NCI-H510A treated with DMSO at 0.1 percent for 48 hours (cell line): ENCODE measurements around the gene BRINP3.
"Not testable (repeated sequence)": the region's sequence is repeated elsewhere in the genome, so short reads cannot be mapped to it uniquely, and the experiment has no call there.

Source experiments
- DNase-seq: peaks from one replicate; lab custom pipeline; 2025; lab: John Stamatoyannopoulos, UW

Gene BRINP3

DNA sequence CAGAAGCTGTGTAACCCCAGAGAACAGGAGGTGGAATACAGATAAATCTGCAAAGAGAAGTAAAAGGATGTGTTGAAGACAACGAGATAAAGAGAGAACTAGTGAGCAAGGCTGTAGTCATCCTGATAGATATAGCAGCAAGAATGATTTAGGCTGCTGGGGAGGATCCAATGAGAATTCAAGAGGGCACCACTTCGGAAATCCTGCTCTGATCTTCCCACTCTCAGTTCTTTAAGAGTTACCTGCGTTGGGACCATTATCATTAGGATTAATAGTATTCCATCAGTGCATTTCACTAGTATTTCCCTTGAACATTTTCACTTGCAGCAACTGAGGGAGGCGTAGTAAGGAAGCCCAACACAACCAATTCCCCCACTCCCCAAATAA lies at the start of gene BRINP3:
Gene BRINP3, minus strand, starts transcription at position 103 of the 387 bp plus-strand sequence.
- peak; percentile 30 for DNase-seq

DNA sequence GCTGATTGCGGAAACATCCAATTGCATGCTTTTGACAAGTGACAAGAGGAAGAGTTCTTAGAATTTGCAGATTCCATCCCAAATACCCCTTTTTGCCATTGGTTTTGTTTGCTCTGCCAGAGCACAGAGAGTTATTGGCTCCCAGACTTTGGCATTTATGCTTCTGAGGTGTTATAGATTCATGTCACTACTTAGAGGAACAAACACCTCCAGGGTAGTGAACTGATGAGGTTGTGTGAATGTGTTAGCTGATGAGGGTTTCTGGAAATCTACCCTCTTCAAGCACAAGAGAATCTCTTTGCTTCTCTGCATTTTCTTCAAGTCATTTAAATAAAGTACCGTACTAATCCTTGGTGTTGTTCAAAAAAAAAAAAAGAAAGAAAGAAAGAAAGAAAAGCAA lies 33.9 kb upstream of the BRINP3 start:
- DNase-seq = no peak

DNA sequence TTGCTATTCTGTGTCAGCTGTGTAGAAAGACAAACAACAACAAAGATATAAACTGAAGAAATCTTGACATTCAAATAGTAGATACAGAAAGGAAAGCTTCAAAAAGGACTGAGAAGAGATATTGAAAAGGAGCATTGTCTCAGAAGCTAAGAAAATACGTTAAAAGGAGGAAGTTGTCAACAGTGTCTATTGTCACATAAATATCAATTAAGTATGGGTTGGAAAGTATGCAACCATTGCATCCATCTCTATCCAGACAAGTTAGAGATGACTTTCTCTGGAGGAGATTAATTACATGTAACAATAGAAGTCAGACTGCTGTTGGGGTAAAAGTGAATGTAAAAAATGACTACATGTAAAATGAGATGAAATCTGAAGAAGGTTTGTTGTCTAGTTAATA lies 29.7 kb upstream of the BRINP3 start:
- DNase-seq = no peak

DNA sequence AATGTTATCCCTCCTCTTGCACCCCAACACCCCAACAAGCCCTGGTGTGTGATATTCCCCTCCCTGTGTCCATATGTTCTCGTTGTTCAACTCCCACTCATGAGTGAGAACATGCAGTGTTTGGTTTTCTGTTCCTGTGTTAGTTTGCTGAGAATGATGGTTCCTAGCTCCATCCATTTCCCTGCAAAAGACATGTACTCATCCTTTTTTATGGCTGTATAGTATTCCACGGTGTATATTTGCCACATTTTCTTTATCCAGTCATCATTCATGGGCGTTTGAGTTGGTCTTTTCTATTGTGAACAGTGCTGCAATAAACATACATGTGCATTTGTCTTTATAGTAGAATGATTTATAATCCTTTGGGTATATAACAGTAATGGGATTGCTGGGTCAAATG lies 26.9 kb upstream of the BRINP3 start:
- DNase-seq = not testable (repeated sequence)

DNA sequence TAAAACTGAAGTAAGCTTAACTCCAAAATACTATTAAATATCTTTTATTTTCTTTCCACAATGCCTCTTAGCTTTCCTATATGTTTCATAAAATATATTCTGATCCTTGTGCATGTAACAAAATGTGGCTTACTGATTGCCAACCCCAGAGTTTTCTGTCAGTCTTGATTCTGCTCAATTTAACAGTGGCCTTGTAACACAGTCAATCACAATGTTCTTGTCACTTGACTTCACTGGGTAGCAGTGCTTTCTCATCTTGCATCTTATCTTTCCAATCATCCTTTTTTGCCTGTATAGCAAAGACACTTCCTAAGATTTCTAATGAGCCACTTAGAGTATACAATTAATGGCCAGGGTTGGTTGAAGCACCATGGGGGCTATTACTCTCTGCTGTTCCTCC lies 19.9 kb upstream of the BRINP3 start:
- DNase-seq = no peak

DNA sequence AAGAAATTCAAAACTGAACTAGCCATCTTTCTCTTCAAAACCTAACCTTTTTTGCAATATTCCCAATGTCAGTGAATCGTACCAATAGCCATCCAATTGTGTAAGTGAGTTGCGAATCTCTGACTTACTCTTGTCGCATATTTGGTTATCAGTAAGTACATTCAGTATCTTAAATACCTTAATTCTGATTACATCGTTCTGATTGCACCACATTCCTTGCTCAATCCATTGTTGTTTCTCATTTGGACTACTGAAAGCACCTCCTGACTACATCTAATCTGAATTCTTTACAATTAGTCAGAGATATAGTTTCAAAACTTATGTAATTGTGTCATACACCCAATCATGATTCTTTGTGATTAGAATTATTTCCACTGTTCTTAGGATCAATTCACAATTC lies 16.8 kb upstream of the BRINP3 start:
- DNase-seq = no peak

DNA sequence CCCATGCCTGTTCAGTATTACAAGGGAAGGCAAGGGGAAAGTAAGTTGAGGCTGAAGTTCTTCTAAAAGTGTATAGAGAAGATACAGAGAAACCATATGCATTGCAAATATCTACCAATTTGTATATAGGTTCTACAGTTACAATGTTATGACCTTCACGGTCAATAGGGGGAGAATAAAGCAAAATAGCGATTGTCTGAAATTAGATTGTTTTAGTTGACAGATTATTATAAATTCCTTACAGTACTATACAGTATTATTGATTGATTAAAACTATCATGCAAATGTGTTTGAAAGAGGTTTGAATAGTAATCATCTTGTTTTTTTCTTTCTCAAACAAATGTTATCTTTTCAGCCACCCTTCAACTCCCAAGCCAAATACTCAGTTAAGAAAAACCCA lies 13.7 kb upstream of the BRINP3 start:
- DNase-seq = no peak

DNA sequence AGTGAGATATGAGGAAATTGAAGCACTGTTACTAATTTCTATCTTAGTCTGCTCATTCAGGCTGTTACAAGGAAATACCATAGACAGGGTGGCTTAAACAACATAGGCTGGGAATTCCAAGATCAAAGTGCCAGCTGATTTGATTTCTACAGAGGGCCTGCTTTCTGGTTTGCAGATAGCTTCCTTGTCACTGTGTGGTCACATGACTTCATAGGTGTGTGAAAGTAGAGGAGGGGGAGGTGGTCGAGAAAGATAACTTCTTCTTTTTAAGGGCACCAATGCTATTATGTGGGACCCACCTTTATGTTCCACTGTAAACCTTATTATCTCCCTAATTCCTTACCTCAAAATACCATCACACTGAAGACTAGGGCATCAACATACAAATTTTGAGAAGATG lies 6.4 kb upstream of the BRINP3 start:
- DNase-seq = no peak

DNA sequence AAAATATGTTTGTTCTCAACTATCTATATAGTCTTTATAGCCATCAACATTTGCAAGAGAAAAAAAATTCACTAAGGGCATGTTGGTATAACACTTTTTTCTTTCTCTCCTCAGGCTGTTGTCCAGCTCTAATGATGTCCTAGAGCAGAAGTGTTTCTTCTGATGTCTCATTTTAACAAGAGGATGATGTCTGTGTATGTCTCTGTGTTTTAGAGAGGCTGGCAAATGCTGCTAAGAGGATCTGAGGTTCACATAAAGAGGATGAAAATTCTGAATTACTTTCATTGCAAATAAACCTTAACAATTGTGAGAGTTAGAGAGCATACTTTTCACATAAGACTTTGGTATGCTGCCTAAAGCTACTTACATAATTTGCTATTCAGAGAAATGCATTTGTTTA lies 2.6 kb upstream of the BRINP3 start:
- DNase-seq = no peak

DNA sequence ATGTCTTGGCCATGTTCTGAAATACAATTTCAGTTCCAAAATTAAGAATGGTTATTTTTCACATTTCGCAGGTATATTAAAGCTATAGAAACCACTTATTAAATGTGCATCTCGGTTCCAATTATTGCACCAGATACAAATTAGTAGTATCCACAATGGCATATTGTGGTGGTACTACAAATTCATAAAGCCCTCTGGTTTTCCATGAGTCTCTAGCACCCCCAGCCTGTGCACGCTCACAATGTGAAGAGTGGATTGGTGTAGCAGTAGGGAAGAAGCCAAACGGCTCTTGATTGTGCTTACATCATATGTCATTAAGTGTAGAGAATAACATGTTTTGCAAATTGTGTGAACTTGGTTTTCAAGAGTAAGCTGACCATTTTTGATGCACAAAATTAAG lies 1.9 kb upstream of the BRINP3 start:
- DNase-seq = no peak

DNA sequence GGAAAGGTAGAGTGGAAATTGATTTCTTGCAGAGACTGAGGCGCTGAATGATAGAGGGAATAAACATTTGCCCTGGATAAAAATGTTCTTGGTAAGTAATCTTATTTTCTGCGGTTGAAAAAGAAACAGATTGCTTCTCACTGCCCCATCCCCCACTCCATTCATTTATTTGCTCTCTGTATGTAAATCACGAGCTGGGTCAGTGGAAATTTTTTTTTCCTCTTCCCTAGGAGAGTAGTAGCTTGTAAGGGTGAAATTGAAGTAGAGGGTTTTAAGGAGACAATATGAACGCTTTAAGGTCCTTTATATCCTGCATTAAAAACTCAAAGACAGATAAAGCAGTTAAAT lies 1.4 kb upstream of the BRINP3 start:
- DNase-seq = no peak

DNA sequence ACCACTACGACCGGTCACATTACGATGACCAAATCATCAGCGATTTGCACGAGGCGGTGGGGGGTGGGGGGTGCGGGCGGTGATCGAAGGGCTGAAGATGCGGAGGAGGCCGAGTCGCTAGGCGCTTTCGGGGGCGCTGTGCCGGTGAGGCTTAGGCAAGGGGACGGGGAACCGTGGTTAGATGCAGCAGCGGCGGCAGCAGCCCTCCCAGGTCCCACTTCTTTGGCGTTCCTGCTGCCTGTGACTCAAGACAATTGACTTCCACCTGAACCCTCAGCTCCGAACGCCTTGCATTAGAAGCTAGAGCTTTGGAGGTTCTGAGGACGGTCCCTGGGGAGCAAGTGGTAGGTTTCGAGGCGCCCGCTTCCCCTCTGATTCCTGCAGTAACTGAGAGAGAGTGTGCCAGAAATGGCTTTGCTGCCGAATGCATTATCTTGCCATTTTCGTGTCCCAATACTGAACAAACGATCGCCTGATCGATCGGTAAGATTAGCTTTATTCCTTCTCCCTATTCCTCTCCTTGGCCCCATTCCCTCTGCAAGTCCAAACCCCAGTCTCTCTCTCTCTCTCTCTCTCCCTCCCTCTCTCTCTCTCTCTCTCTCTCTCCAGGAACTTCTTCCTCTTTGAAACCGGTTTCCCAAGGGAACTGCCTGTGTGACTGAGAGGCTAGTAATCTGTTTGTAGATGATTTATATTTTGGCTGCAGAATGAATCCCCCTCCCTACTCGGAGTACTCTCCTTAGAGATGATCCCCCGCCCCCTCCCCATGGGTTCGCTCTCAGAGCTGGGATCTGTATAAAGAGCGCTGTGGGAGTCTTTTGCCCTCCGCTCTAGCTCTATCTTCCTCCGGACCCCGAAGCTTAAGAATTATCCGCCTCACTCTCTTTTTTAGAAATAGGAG lies 735 bp upstream of the BRINP3 start:
- peak; percentile 80 for DNase-seq

DNA sequence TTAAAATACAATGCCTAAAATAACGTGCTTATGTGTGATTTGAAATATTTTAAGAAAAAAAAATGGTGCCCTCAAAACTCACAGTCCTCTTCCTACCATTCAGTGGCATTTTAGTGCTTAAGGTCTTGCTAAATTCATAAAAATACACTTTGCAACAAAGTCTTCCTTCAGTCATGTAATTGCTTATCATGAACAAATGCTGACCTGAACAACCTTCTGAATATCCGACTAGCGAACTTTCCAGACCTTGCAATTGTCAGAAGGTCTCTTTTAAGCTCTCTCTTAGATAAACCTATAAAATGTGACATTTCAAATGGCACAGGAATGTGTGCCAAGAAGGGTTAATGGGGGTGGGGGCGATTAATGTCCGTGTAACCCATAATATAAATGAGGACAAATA lies 858 bp downstream of the BRINP3 start:
- no peak for DNase-seq

DNA sequence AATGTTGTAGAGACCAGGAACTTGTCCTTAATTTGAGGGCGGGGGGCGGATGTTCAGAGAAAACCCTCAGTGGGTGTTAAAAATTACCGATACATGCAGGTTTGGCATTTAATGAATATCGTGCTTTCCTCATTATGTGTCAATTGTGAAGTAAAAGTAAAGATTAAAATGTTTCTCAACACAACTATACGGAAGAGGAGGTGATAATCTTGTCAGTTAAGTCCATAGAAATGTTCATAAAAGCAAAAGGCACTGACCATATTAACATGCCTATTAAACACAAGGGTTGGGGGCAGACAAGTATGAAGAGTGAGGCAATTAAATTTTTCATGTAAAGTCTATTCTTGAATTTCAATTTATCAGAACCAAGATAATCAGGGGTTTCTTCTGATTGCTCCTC lies 1.3 kb downstream of the BRINP3 start:
- no peak for DNase-seq

DNA sequence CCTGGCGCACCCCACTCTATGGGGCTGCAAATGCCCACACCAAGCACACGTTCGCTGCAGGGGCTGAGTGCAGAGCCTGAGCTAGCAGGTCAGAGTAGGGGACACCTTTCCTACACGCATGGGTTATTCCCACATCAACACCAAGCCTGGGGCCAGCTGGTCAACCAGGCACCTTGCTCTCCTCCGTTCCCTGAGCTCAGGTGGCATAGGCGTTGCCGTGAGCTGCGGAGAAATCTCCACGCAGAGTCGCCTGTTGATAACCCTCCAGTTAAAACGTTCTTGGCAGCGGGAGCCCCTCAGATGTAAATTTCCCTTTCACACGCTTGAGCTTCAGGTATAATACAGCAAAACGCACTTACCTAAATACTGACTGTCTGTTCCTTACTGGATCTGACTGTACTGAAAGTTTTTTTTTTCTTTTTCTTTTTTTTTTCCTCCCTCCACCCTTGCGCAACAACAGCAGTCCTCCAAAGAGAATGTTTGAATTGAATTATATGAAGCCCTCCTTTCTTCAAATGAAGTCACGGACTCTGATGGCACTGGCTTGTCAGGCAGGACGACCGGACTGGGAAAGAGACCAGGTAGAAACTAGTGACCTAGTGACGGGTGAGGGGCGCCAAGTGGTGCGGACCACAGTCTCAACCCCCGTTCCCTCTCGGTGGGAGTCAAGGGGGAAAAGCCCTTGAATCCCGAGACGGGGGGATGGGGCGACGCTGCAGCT lies 2.1 kb downstream of the BRINP3 start:
- no peak for DNase-seq

DNA sequence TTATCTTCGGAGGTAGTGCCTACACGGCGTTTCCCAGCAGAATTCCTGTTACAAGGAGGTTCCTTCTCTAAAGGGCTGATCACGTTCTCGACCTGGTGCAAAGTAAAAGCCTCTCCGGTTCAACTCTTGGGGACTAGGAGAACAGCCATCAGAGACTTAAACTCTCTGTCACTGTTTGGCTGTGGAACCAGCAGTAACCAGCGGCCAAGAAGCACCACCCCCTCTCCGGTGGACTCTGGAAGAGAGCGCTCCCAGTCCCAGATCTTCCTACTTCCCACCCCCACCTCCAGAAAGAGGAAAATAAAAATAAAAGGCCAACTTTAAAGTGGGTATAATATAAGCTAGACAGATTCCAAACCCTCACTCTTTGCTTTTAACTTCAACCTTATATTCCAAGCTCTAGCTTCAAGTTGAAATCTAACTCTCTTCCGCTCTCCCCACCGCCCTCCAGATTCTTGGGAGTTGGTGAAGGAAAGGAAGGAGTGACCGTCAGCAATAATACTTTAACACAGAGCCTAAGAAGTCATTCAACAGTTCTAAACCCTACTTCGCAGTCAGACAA lies 2.9 kb downstream of the BRINP3 start:
- DNase-seq = no peak

DNA sequence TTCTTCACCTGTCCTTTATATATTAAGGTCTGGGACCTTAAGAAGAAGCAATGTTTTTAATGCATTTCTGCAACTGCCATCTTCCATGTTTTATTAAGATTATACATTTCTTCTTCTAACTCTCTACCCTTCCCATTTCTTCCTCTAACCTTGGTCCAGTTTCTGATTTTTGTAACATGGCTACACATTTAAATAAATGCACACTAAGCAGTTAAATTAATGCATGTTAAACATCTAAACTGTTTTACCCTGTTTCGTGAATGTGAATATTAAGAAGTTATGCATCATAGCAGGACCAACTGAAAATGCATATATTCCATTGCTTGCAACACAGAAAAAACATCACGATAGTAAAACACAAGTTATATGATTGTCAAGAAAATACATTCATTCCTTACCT lies 3.7 kb downstream of the BRINP3 start:
- DNase-seq = no peak

DNA sequence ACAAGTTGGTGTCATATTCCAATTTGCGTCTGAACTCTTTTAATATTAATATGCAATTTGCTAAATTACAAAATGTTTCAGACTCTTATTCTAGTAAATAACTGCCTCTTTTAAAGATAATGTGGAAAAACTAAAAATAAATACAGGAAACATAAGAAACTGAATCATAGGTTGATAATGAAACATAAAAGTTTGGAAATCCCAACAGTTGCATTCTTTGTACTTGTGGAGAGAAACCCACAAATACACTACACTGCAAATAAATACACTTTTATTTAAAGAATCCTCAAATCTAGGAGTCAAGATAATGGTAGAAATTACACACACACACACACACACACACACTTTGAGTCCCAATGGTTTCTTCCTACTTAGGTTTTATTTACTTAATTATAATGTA lies 5.2 kb downstream of the BRINP3 start:
- no peak for DNase-seq

DNA sequence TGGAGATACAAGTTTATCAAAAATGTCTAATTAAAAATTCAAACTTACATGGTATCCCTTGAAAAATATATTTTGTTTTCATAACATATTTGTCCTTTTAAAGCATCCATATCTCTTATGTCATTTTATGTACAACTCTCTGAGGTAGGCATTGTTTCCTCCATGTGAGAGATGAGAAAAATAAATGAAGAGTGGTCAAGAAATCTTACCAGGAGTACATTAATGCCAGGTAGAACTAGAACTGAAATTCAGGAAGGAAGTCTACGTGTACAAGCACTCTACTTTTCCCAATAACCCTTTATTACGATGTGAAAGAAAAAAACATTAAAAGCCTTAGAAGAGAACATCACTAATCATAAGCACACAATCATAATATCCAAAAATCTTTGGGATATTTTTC lies 5.6 kb downstream of the BRINP3 start:
- DNase-seq = no peak

DNA sequence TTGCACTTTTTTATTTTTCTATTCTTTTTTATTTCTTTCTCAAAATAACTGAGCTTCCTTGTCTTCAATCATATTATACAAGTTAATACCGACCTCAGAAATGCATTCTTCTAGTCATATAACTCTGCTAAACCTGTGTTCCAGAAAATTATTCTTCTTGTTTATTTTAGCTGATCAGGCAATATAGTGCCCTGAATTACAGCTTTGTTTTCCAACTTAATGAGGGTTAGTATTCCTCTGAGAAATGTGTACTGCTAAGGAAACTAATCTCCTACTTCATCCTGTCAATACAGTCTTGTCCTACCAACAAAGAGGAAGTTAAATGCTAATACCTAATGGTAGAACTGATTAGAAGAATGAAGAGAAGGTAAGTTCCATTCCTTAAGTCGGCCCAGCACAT lies 13.0 kb downstream of the BRINP3 start:
- no peak for DNase-seq

DNA sequence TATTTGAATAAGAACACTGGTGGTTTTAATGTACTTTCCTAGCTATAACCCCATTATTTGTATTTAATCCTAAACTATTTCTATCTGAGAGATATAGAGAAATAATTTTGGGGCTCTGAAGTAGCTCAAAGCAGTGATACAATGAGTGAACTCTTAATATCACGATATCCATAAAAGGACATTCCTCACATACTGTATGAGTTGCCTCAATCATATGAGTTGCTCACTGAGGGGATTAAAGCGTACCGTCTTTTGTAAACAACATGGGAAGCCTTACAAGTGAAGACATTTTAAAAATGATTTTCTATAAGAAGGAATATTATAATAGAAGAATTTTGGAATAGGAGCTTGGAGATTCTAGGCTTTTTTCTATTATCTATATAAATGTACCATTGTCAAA lies 21.5 kb downstream of the BRINP3 start:
- no peak for DNase-seq

DNA sequence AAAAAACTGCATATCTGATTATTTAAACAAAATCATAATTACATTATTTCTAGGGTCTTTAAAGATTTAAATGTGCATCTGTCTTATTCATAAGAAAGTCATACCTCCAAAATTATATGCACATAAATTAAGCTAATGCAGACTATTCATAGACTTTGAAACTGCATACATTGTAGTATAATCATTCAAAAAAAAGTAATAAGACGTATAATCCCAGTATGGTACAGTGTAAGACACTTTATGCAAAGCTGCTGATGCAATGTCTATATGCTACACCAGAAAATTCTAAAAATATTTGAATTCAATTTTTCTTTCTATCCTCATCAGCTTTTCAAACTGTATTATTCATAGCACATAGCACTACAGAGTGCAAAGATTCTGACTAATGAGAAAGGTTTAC lies 22.0 kb downstream of the BRINP3 start:
- no peak for DNase-seq

DNA sequence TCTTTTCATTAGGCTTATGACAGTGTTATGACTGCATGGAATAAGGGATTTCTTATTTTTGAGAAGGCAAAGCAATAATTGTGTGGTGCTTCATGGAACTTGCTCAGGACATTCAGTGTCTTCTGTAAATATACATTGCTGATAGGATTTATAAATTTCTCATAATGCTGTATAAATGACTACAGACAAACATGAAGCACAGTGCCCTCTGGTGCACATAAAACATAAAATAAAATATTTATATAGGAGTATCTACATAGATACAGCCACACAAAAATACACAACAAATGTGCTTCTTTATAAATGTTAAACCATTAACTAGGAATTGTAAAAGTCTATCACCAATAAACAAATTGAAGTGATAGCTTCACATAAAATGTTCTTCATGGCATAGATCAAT lies 24.1 kb downstream of the BRINP3 start:
- no peak for DNase-seq
